Measurements from ENCODE around the gene ANKRD60. TPM values are rescaled to one million over a fixed set of nuclear protein-coding genes. Genes with fewer than 3 reads are reported as not detected.

ANKRD60 gene
- total RNA-seq, 1 donor from 2014 or later: not detected

DNA sequence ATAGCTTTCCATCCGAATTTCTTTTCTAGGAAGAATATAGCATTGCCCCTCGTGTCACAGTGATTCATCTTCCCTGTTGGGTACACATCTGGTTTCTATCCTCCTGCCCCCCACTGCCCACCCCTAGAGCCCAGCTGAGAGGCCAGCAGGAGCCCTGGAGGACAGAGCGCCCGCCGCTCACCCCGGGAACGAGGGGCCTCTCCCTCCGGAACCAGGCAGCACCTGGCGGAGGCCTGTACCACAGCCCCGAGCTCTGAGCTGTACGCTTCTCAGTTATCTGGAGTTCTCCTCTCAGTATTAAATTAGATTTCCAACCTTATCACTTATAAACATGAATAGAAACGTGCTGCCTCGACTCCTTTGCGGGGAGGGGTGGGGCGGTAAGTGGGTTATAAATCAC lies 6.0 kb downstream of the ANKRD60 start:
- TF ChIP-seq, protein P1, sequence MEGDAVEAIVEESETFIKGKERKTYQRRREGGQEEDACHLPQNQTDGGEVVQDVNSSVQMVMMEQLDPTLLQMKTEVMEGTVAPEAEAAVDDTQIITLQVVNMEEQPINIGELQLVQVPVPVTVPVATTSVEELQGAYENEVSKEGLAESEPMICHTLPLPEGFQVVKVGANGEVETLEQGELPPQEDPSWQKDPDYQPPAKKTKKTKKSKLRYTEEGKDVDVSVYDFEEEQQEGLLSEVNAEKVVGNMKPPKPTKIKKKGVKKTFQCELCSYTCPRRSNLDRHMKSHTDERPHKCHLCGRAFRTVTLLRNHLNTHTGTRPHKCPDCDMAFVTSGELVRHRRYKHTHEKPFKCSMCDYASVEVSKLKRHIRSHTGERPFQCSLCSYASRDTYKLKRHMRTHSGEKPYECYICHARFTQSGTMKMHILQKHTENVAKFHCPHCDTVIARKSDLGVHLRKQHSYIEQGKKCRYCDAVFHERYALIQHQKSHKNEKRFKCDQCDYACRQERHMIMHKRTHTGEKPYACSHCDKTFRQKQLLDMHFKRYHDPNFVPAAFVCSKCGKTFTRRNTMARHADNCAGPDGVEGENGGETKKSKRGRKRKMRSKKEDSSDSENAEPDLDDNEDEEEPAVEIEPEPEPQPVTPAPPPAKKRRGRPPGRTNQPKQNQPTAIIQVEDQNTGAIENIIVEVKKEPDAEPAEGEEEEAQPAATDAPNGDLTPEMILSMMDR (IDR thresholded peaks at IDR 0.05; ENCODE audit: unreplicated experiment): no peak
- Mint-ChIP-seq H3K27ac (no peak overlapping the region), H3K9me3 (peaks cover 15% of the 10 kb centered on the region), H3K4me1 (peaks cover 11% of the 10 kb centered on the region), H3K27me3 (ENCODE audit: low read depth) (peaks cover 100% of the 10 kb centered on the region), H3K4me3 (no peak overlapping the region), H3K36me3 (peaks cover 3% of the 10 kb centered on the region)
- DNase-seq (ENCODE audit: low spot score in 2 of 2, unreplicated experiment in 2 of 2): no peak

DNA sequence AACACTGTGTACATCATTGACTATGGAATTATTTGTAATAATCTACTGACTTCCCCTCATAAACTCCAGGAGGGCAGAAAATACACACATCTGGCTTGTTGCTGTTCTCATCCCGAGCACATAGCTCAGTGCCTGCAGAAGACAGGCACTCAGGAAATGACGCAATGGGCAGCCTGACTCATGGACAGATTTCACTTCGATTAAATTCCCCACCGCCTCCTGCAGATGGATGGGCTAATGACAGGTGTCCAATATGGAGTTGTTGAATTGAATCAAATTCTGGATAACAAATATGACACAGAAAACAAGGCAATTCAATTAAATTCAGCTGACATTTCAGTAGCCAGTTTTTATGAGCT lies 9.1 kb downstream of the ANKRD60 start:
- no peak for DNase-seq (ENCODE audit: low spot score in 2 of 2, unreplicated experiment in 2 of 2)
- Mint-ChIP-seq H3K27ac (no peak overlapping the region), H3K4me3 (no peak overlapping the region), H3K36me3 (peaks cover 3% of the 10 kb centered on the region), H3K9me3 (peaks cover 10% of the 10 kb centered on the region), H3K27me3 (ENCODE audit: low read depth) (peaks cover 90% of the 10 kb centered on the region), H3K4me1 (peaks cover 5% of the 10 kb centered on the region)
- TF ChIP-seq, protein P1 (IDR thresholded peaks at IDR 0.05; ENCODE audit: unreplicated experiment): no peak

DNA sequence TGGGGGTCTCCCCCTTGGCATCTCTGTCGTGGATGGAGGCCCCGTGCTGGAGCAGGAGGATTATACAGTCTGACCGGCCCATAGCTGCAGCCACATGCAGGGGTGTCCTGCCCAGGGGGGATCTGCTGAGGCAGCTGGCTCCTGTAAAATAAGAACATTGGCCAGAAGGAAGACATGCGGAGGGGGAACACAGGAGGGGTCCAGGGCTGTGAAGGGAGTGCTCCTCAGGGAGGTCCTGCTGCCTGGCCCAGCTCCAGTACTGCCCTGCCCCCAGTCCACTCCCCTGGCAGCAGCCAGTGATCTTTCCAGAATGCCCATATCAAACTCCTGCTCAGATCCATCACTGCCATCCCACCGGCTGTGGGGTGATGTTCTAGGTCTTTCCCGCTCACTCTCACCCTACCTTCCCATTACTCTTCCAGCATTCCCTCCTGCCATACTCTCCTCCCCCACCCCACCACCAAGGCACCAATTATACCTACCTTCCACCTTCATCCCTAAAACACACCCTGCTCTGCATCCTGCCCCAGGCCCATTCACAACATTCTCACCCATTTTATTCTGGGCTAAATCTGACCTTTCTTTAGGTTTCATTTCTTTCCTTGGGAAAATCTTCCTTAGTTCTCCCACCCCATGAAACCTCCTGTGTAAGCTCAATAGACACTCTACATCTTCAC lies 9.7 kb downstream of the ANKRD60 start:
- Mint-ChIP-seq H3K9me3 (peaks cover 10% of the 10 kb centered on the region), H3K36me3 (peaks cover 3% of the 10 kb centered on the region), H3K4me1 (peaks cover 4% of the 10 kb centered on the region), H3K27me3 (ENCODE audit: low read depth) (peaks cover 90% of the 10 kb centered on the region), H3K27ac (no peak overlapping the region), H3K4me3 (no peak overlapping the region)
- TF ChIP-seq, protein P1 (IDR thresholded peaks at IDR 0.05; ENCODE audit: unreplicated experiment): no peak
- DNase-seq (ENCODE audit: low spot score in 2 of 2, unreplicated experiment in 2 of 2): no peak

DNA sequence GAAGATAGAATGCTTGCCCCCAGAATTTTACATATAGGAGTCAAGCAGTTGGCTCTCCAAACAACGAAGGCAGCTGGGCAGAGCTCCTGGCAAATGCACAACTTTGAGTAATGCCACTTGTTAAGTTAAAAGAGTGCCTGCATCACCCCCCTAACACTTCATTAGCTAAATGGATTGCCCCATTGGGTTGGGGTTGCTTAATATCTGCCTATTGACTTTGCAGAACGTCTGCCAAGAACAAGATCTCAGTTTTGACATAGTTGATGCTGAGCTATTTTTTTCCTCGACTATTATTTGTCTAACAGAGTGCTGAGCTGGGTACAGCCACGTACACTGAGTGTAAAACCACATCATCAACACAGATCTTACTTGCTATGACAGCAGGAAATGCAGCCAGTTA lies 12.1 kb downstream of the ANKRD60 start:
- no peak for DNase-seq (ENCODE audit: low spot score in 2 of 2, unreplicated experiment in 2 of 2)
- no peaks in the 10 kb centered on the region for H3K4me1 Mint-ChIP-seq
- no peak overlapping the region for H3K4me3 Mint-ChIP-seq
- peaks cover 3% of the 10 kb centered on the region for H3K36me3 Mint-ChIP-seq
- H3K27ac Mint-ChIP-seq: no peak overlapping the region
- TF ChIP-seq, protein P1 (IDR thresholded peaks at IDR 0.05; ENCODE audit: unreplicated experiment): no peak
- H3K9me3 Mint-ChIP-seq: peaks cover 10% of the 10 kb centered on the region
- H3K27me3 Mint-ChIP-seq (ENCODE audit: low read depth): peaks cover 85% of the 10 kb centered on the region

DNA sequence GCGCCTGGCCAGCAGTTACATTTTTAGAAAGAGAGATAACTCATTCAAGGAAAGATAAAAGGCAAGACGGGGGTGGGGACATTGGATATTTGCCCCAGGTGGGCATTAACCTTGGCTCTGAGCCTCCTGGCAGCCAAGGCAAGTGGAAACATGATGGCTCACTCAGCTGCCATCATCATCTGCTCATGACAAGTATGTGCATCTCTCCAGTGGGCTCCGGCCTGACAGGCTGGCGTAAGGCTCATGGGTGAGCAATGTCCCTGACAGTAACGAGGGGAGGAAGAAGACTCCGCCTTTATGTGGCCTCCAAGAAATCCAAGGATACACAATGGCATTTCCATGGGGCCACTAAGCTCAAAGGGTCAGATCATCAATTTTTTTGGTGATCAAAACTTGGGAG lies 13.3 kb downstream of the ANKRD60 start:
- no peak overlapping the region for H3K4me3 Mint-ChIP-seq
- H3K27me3 Mint-ChIP-seq (ENCODE audit: low read depth): peaks cover 84% of the 10 kb centered on the region
- no peaks in the 10 kb centered on the region for H3K4me1 Mint-ChIP-seq

More for the DNA sequence above, 13.3 kb downstream of the ANKRD60 start:
- no peak for DNase-seq (ENCODE audit: low spot score in 2 of 2, unreplicated experiment in 2 of 2)
- Mint-ChIP-seq H3K9me3 (peaks cover 10% of the 10 kb centered on the region), H3K36me3 (peaks cover 3% of the 10 kb centered on the region), H3K27ac (no peak overlapping the region)
- TF ChIP-seq, protein P1 (IDR thresholded peaks at IDR 0.05; ENCODE audit: unreplicated experiment): no peak

All from mesothelial cell of epicardium (in vitro differentiated cells).